ENCODE measurements around the gene AP5M1. TPM values are rescaled to one million over a fixed set of nuclear protein-coding genes. Genes with fewer than 3 reads are reported as not detected.

Gene AP5M1
- polyA plus RNA-seq, 3 donors: 56.5 to 61.9 (median 59.0) TPM

Other genes with a start within 250 kb of the AP5M1 start
- gene EXOC5, start 66 bp upstream of the AP5M1 start, polyA plus RNA-seq (ENCODE audit: insufficient read length in 3 of 3): 10 to 100 TPM; 65.3 to 74.9 (median 69.3) TPM
- gene NAA30, start 121.6 kb downstream of the AP5M1 start, polyA plus RNA-seq (ENCODE audit: insufficient read length in 3 of 3): 10 to 100 TPM; 30.9 to 32.2 (median 31.5) TPM
- 100 to 1,000 TPM; 173 to 182 (median 175) TPM for gene CCDC198, start 224.9 kb downstream of the AP5M1 start, polyA plus RNA-seq (ENCODE audit: insufficient read length in 3 of 3)

All from right renal cortex interstitium (tissue), 3 donors.